Measurements from ENCODE around the gene OBSCN. TPM values are rescaled to one million over a fixed set of nuclear protein-coding genes. Genes with fewer than 3 reads are reported as not detected.

The OBSCN gene
- total RNA-seq, 4 donors from 2014 or later: 15.0 to 46.6 (median 34.4) TPM

GRCh38 chr1:228313536-228314277, 105.9 kb downstream of the OBSCN start:
- Histone ChIP-seq H3K27me3 (no peaks in the 10 kb centered on the region), H3K36me3 (peaks cover 9% of the 10 kb centered on the region), H3K9me3 (no peaks in the 10 kb centered on the region), H3K4me3 (no peak overlapping the region), H3K27ac (no peak overlapping the region), H3K4me1 (no peaks in the 10 kb centered on the region)
- 95% methylated on average over 9 of the region's 25 CpGs for WGBS
- no peak for TF ChIP-seq POLR2AphosphoS5 (IDR thresholded peaks at IDR 0.05)
- TF ChIP-seq CTCF (IDR thresholded peaks at IDR 0.05): no peak
- DNase-seq (ENCODE audit: low spot score in 2 of 2): peak; percentile 53 to 72

- 92% methylated on average over 2 of the region's 3 CpGs for WGBS
These were observed 106.4 kb downstream of the OBSCN start for GRCh38 chr1:228314315-228314657.

GRCh38 chr1:228314658-228315483, 107.0 kb downstream of the OBSCN start:
- H3K9me3 ChIP-seq: no peaks in the 10 kb centered on the region
- TF ChIP-seq EP300 (IDR thresholded peaks at IDR 0.05) (no peak), POLR2AphosphoS5 (IDR thresholded peaks at IDR 0.05) (no peak), CTCF (IDR thresholded peaks at IDR 0.05) (no peak), POLR2A (IDR thresholded peaks at IDR 0.05) (no peak)
- no peak overlapping the region for H3K27ac ChIP-seq
- H3K4me1 ChIP-seq: no peaks in the 10 kb centered on the region
- WGBS: 92% methylated on average over 16 of the region's 31 CpGs
- no peak overlapping the region for H3K4me3 ChIP-seq
- peaks cover 21% of the 10 kb centered on the region for H3K36me3 ChIP-seq
- no peaks in the 10 kb centered on the region for H3K27me3 ChIP-seq
- peak in 1 of 2 donors; percentile 77 for DNase-seq (ENCODE audit: low spot score in 2 of 2)

More at GRCh38 chr1:228314315-228314657, 106.4 kb downstream of the OBSCN start:
- no peaks in the 10 kb centered on the region for H3K4me1 ChIP-seq
- H3K27me3 ChIP-seq: no peaks in the 10 kb centered on the region
- peaks cover 15% of the 10 kb centered on the region for H3K36me3 ChIP-seq
- H3K4me3 ChIP-seq: no peak overlapping the region
- no peak for TF ChIP-seq POLR2A (IDR thresholded peaks at IDR 0.05)
- no peaks in the 10 kb centered on the region for H3K9me3 ChIP-seq
- H3K27ac ChIP-seq: no peak overlapping the region
- peak in 1 of 2 donors; percentile 51 for DNase-seq (ENCODE audit: low spot score in 2 of 2)

- DNase-seq (ENCODE audit: low spot score in 2 of 2): peak in 1 of 2 donors; percentile 66
- 84% methylated on average over 4 of the region's 17 CpGs for WGBS
- Histone ChIP-seq H3K27ac (no peak overlapping the region), H3K4me3 (no peak overlapping the region), H3K36me3 (peaks cover 25% of the 10 kb centered on the region), H3K9me3 (no peaks in the 10 kb centered on the region), H3K4me1 (no peaks in the 10 kb centered on the region), H3K27me3 (no peaks in the 10 kb centered on the region)
- TF ChIP-seq POLR2AphosphoS5 (IDR thresholded peaks at IDR 0.05) (no peak), POLR2A (IDR thresholded peaks at IDR 0.05) (no peak), CTCF (IDR thresholded peaks at IDR 0.05) (no peak), EP300 (IDR thresholded peaks at IDR 0.05) (no peak)
These were observed 107.7 kb downstream of the OBSCN start for GRCh38 chr1:228315484-228315944.

GRCh38 chr1:228315945-228316588, 108.2 kb downstream of the OBSCN start:
- Histone ChIP-seq H3K27ac (no peak overlapping the region), H3K4me3 (no peak overlapping the region), H3K9me3 (no peaks in the 10 kb centered on the region), H3K27me3 (no peaks in the 10 kb centered on the region), H3K36me3 (peaks cover 31% of the 10 kb centered on the region), H3K4me1 (no peaks in the 10 kb centered on the region)
- WGBS: 75% methylated on average over 8 of the region's 40 CpGs
- TF ChIP-seq POLR2A (IDR thresholded peaks at IDR 0.05) (no peak), POLR2AphosphoS5 (IDR thresholded peaks at IDR 0.05) (no peak), EP300 (IDR thresholded peaks at IDR 0.05) (no peak), CTCF (IDR thresholded peaks at IDR 0.05) (no peak)
- DNase-seq (ENCODE audit: low spot score in 2 of 2): peak; percentile 55 to 76

Measured in suprapubic skin (tissue), 4 donors.